Aorta (tissue), 5 donors: ENCODE results near the gene AMD1. TPM values are rescaled to one million over a fixed set of nuclear protein-coding genes. Genes with fewer than 3 reads are reported as not detected.
"Not testable (repeated sequence)": the region's sequence is repeated elsewhere in the genome, so short reads cannot be mapped to it uniquely, and the experiment has no call there.

ENCODE experiments used
- ATAC-seq: fragments of 200-7000 bp; cut with Tn5 transposase; one replicate; pipeline ENCODE4 v1.9.1; 2022; ENCODE audit warnings: moderate library complexity; ENCODE audit not compliant: low FRiP score
- DNase-seq, 2 donors: peaks; one replicate each; pipeline ENCODE4 v3.0.0-alpha.2; 2020
- H3K27ac ChIP-seq, 2 donors: one replicate each; pipeline ENCODE4 v1.5.1; 2013; ENCODE audit warnings: low read length in 2 of 2, mild to moderate bottlenecking in 2 of 2, moderate library complexity in 2 of 2, control low read depth in 1 of 2, inconsistent platforms in 1 of 2, low read depth in 1 of 2
- H3K27me3 ChIP-seq, 2 donors: one replicate each; pipeline ENCODE4 v1.6.1; 2013; ENCODE audit warnings: control low read depth in 1 of 2, low read length in 1 of 2, mild to moderate bottlenecking in 1 of 2, moderate library complexity in 1 of 2; ENCODE audit not compliant: insufficient read depth in 2 of 2, control insufficient read depth in 1 of 2
- H3K36me3 ChIP-seq, 2 donors: one replicate each; pipeline ENCODE4 v1.6.1; 2013; ENCODE audit warnings: control low read depth in 1 of 2, low read length in 1 of 2, mild to moderate bottlenecking in 1 of 2; ENCODE audit not compliant: insufficient read depth in 2 of 2, control insufficient read depth in 1 of 2
- H3K4me1 ChIP-seq, 2 donors: one replicate each; pipeline ENCODE4 v1.6.1; 2013; ENCODE audit warnings: low read length in 2 of 2, control low read depth in 1 of 2, mild to moderate bottlenecking in 1 of 2, moderate library complexity in 1 of 2; ENCODE audit not compliant: insufficient read depth in 2 of 2, control insufficient read depth in 1 of 2
- H3K4me3 ChIP-seq, 2 donors: one replicate each; pipeline ENCODE4 v1.5.1; 2013; ENCODE audit warnings: low read length in 2 of 2, control low read depth in 1 of 2, mild to moderate bottlenecking in 1 of 2
- H3K9me3 ChIP-seq: one replicate; pipeline ENCODE4 v1.6.1; 2013; ENCODE audit warnings: mild to moderate bottlenecking, low read length; ENCODE audit not compliant: control insufficient read depth
- WGBS, 2 donors: extraction: QIAGEN DNeasy Blood & Tissue Kit; methylation state at CpG; one replicate each; pipeline ENCODE4 v1.1.7; 2013; 5-methylcytosine and 5-hydroxymethylcytosine counted together
- intact Hi-C, 2 donors: fragments of 100-400 bp; cut with DNase I; formaldehyde crosslinking; loops; one replicate each; pipeline versions ENCODE4 v1.14.2 to v1.15.0; 2022
- polyA plus RNA-seq, 2 donors: library from polyadenylated mRNA; stranded (reverse); fragments of 200-250 nt; gene quantifications; one replicate each; pipeline ENCODE4 v1.2.3, GENCODE V29; 2013
- total RNA-seq, 2 donors: library from RNA; stranded (reverse); fragmentation: NEBNext Ultra II Directional; extraction: Animal tissue kit (Norgen Biotek cat#: 25700); gene quantifications; one replicate each; pipeline ENCODE4 v1.2.1, GENCODE V29; 2021
- donor health status: healthy with polysubstance abuse.
- donor health status: Bipolar disorder and iron deficiency.
- donor health status: DM: no; HTN: no; CAD: no.
- donor health status: DM: no; HTN: no; CAD: no.
- donor health status: DM: yes; HTN: yes; CAD: no.

Gene AMD1
- total and polyA plus RNA-seq, 4 donors = 18.3 to 55.6 (median 46.5) TPM

DNA sequence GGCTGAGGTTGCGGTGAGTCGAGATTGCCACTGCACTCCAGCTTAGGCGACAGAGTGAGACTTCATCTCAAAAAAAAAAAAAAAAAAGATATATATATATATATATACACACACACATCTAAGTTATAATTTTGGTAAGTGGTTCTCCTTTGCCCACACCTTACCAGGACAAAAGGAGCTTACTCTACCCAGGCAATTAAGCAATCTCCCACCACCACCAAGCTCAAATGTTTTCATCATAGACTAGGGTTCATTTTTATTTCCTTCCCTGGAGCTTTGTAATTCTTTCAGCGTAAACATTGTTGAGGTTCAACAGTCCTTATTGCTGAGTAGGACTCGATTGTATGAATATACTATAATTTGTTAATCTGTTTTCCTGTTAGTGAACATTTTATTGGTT, 23.5 kb downstream of the AMD1 start:
- Histone ChIP-seq H3K4me1 (no peaks in the 10 kb centered on the region), H3K4me3 (no peak overlapping the region), H3K9me3 (no peaks in the 10 kb centered on the region), H3K27ac (no peak overlapping the region), H3K27me3 (no peaks in the 10 kb centered on the region), H3K36me3 (peaks cover 4 to 10% of the 10 kb centered on the region in 2 donors)
- WGBS, 2 donors = 93 to 96% methylated on average over 5 of the region's 5 CpGs
- ATAC-seq (no peak), DNase-seq (no peak)
- intact Hi-C loops = no loop called here

GRCh38 chr6:110900028-110900598, 25.5 kb downstream of the AMD1 start:
- no peaks in the 10 kb centered on the region for H3K4me1 ChIP-seq
- H3K4me3 ChIP-seq = no peak overlapping the region
- H3K9me3 ChIP-seq = peaks cover 5% of the 10 kb centered on the region
- intact Hi-C loops = no loop called here
- 96 to 97% methylated on average over 5 of the region's 5 CpGs for WGBS, 2 donors
- no peak overlapping the region for H3K27ac ChIP-seq
- no peak for DNase-seq
- H3K27me3 ChIP-seq = no peaks in the 10 kb centered on the region
- no peak for ATAC-seq
- peaks cover 4 to 6% of the 10 kb centered on the region in 2 donors for H3K36me3 ChIP-seq

GRCh38 chr6:110901601-110902000, 27.0 kb downstream of the AMD1 start:
- H3K27ac ChIP-seq, intact Hi-C loops, H3K9me3 ChIP-seq, H3K36me3 ChIP-seq, H3K4me3 ChIP-seq, H3K4me1 ChIP-seq, H3K27me3 ChIP-seq, DNase-seq, ATAC-seq: not testable (repeated sequence)
- WGBS, 2 donors = 95% methylated on average over 8 of the region's 8 CpGs

GRCh38 chr6:110902091-110902490, 27.5 kb downstream of the AMD1 start:
- no peak for ATAC-seq

DNA sequence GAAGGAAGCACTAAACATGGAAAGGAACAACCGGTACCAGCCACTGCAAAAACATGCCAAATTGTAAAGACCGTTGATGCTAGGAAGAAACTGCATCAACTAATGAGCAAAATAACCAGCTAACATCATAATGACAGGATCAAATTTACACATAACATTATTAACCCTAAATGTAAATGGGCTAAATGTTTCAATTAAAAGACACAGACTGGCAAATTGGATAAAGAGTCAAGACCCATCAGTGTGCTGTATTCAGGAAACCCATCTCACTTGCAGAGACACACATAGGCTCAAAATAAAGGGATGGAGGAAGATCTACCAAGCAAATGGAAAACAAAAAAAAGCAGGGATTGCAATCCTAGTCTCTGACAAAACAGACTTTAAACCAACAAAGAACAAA, 31.7 kb downstream of the AMD1 start:
- H3K4me1 ChIP-seq, H3K27me3 ChIP-seq, ATAC-seq, DNase-seq, H3K36me3 ChIP-seq, H3K27ac ChIP-seq, intact Hi-C loops, H3K4me3 ChIP-seq, H3K9me3 ChIP-seq: not testable (repeated sequence)
- 100% methylated on average over 1 of the region's 2 CpGs for WGBS, 2 donors

More at GRCh38 chr6:110902091-110902490, 27.5 kb downstream of the AMD1 start:
- Histone ChIP-seq H3K4me3 (no peak overlapping the region), H3K27ac (no peak overlapping the region), H3K9me3 (peaks cover 5% of the 10 kb centered on the region), H3K27me3 (no peaks in the 10 kb centered on the region), H3K36me3 (peaks cover 0 to 2% of the 10 kb centered on the region in 2 donors), H3K4me1 (no peaks in the 10 kb centered on the region)
- DNase-seq = no peak
- intact Hi-C loops = no loop called here
- WGBS, 2 donors = 93 to 94% methylated on average over 8 of the region's 8 CpGs

DNA sequence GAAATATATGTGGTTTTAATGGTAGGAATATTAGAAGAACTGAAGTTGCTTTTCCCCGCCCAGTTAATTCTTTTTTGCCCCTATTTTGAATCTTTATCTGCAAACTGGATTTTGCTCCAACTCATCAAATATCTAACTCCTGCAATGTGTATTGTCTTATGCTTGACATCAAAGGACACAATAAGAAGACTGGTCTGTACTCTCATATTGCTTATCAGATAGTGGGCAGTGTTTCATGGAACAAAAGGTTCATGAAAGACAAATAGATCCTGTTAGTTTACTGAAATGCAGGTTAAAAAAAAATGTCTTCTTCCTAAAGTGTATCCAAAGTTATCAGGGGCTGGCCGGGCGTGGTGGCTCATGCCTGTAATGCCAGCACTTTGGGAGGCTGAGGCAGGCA, 56.2 kb downstream of the AMD1 start:
- H3K27me3 ChIP-seq = no peaks in the 10 kb centered on the region
- H3K27ac ChIP-seq = no peak overlapping the region
- 88 to 93% methylated on average over 3 of the region's 3 CpGs for WGBS, 2 donors
- ATAC-seq (no peak), DNase-seq (no peak)
- no peak overlapping the region for H3K4me3 ChIP-seq
- H3K4me1 ChIP-seq = no peaks in the 10 kb centered on the region
- no peaks in the 10 kb centered on the region for H3K36me3 ChIP-seq
- H3K9me3 ChIP-seq = no peaks in the 10 kb centered on the region
- intact Hi-C loops = no loop called here

DNA sequence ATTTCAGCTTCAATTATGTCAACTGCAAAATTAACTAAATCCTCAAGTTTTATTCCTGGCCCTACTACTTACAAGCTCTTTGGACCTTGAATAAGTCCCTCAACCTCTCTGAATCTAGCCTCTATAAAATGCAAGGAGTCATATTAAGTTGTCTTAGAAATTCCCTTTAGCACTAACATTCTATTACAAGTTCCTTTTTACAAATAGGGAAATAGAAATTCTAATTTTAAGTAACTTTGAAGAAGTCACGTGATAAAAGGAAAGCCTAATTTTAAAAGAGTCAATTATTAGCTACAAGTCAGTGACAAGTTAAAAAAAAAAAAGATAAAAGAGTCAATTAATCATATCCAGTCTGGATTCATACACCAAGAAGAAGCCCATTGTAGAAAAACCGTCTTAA, 59.3 kb downstream of the AMD1 start:
- intact Hi-C loops = no loop called here
- H3K9me3 ChIP-seq = no peaks in the 10 kb centered on the region
- WGBS, 2 donors = 75 to 77% methylated on average over 2 of the region's 2 CpGs
- no peaks in the 10 kb centered on the region for H3K36me3 ChIP-seq
- H3K4me3 ChIP-seq = no peak overlapping the region
- DNase-seq (no peak), ATAC-seq (no peak)
- no peak overlapping the region for H3K27ac ChIP-seq
- no peaks in the 10 kb centered on the region for H3K4me1 ChIP-seq
- no peaks in the 10 kb centered on the region for H3K27me3 ChIP-seq

GRCh38 chr6:110934381-110934898, 59.9 kb downstream of the AMD1 start:
- Histone ChIP-seq H3K27ac (no peak overlapping the region), H3K4me3 (no peak overlapping the region), H3K9me3 (no peaks in the 10 kb centered on the region), H3K4me1 (no peaks in the 10 kb centered on the region), H3K27me3 (no peaks in the 10 kb centered on the region), H3K36me3 (no peaks in the 10 kb centered on the region)
- DNase-seq = no peak
- intact Hi-C loops = no loop called here
- no peak for ATAC-seq
- WGBS, 2 donors = 94% methylated on average over 1 of the region's 1 CpG

- intact Hi-C loops = no loop called here
- no peaks in the 10 kb centered on the region for H3K36me3 ChIP-seq
- no peaks in the 10 kb centered on the region for H3K27me3 ChIP-seq
- no peaks in the 10 kb centered on the region for H3K4me1 ChIP-seq
- no peak overlapping the region for H3K4me3 ChIP-seq
- DNase-seq = no peak
- no peak for ATAC-seq
- 76 to 92% methylated on average over 4 to 6 of the region's 6 CpGs for WGBS, 2 donors
- no peak overlapping the region for H3K27ac ChIP-seq
- H3K9me3 ChIP-seq = no peaks in the 10 kb centered on the region
Measured at GRCh38 chr6:110935171-110935570, 60.6 kb downstream of the AMD1 start.
